HG03095 (cell line): ENCODE measurements around the gene CDH4.

Source experiments
- ATAC-seq: cut with Tn5 transposase; IDR thresholded peaks from one replicate; pipeline ENCODE4 v1.9.1; 2021; ENCODE audit warnings: moderate library complexity; ENCODE audit not compliant: unreplicated experiment

The CDH4 gene

GRCh38 chr20:61322151-61322865, 70.2 kb downstream of the CDH4 start:
- no peak for ATAC-seq

GRCh38 chr20:61324906-61325305, 72.8 kb downstream of the CDH4 start:
- no peak for ATAC-seq

- no peak for ATAC-seq
Measured at GRCh38 chr20:61325718-61326117, 73.7 kb downstream of the CDH4 start.

GRCh38 chr20:61328911-61329558, 77.0 kb downstream of the CDH4 start:
- no peak for ATAC-seq

- no peak for ATAC-seq
Measured at GRCh38 chr20:61330441-61330840, 78.4 kb downstream of the CDH4 start.

GRCh38 chr20:61331543-61331942, 79.5 kb downstream of the CDH4 start:
- ATAC-seq: no peak

- ATAC-seq: no peak
Measured at GRCh38 chr20:61332016-61332975, 80.2 kb downstream of the CDH4 start.

- no peak for ATAC-seq
Measured at GRCh38 chr20:61333484-61334108, 81.5 kb downstream of the CDH4 start.

- no peak for ATAC-seq
Measured at GRCh38 chr20:61340157-61340556, 88.1 kb downstream of the CDH4 start.

- ATAC-seq: no peak
Measured at GRCh38 chr20:61341605-61342004, 89.5 kb downstream of the CDH4 start.

- ATAC-seq: no peak
Measured at GRCh38 chr20:61343934-61344333, 91.9 kb downstream of the CDH4 start.

- ATAC-seq: no peak
Measured at GRCh38 chr20:61345656-61346055, 93.6 kb downstream of the CDH4 start.

GRCh38 chr20:61346996-61347395, 94.9 kb downstream of the CDH4 start:
- ATAC-seq: no peak

GRCh38 chr20:61347443-61347842, 95.4 kb downstream of the CDH4 start:
- ATAC-seq: no peak

- no peak for ATAC-seq
Measured at GRCh38 chr20:61349447-61350165, 97.5 kb downstream of the CDH4 start.

GRCh38 chr20:61350500-61351250, 98.6 kb downstream of the CDH4 start:
- no peak for ATAC-seq

GRCh38 chr20:61352346-61353260, 100.5 kb downstream of the CDH4 start:
- ATAC-seq: no peak

GRCh38 chr20:61353261-61354000, 101.4 kb downstream of the CDH4 start:
- no peak for ATAC-seq
